Endothelial cell of umbilical vein (primary cell): ENCODE results near the gene CLDN5.

Experiments
- CTCF ChIP-seq, 2 donors: IDR thresholded peaks; 1 replicate in 1 of 2; 2 replicates in 1 of 2; pipeline ENCODE4 v1.5.1; 2011; ENCODE audit warnings: low read length in 2 of 2, mild to moderate bottlenecking in 2 of 2, moderate library complexity in 2 of 2, control low read depth in 1 of 2, inconsistent platforms in 1 of 2, low read depth in 1 of 2; ENCODE audit not compliant: insufficient read depth in 1 of 2; ENCODE audit errors: extremely low read depth in 1 of 2
- EZH2 ChIP-seq: IDR thresholded peaks from 2 replicates; pipeline ENCODE4 v1.6.1; 2012; ENCODE audit warnings: borderline replicate concordance, low read depth, mild to moderate bottlenecking, moderate library complexity, low read length, inconsistent platforms; ENCODE audit not compliant: severe bottlenecking
- JUN ChIP-seq: IDR thresholded peaks from 2 replicates; pipeline ENCODE4 v1.6.1; 2011; ENCODE audit warnings: borderline replicate concordance, low read depth; ENCODE audit not compliant: insufficient read length, insufficient read depth
- MAX ChIP-seq: IDR thresholded peaks from 2 replicates; pipeline ENCODE4 v1.6.1; 2011; ENCODE audit not compliant: insufficient read depth, insufficient read length
- MYC ChIP-seq: IDR thresholded peaks from one replicate; pipeline ENCODE4 v1.6.1; 2011; ENCODE audit warnings: mild to moderate bottlenecking, low read depth, low read length
- POLR2A ChIP-seq: IDR thresholded peaks from 2 replicates; pipeline ENCODE4 v1.6.1; 2012; ENCODE audit warnings: low read depth, mild to moderate bottlenecking, control low read depth, low read length
- POLR2AphosphoS5 ChIP-seq: IDR thresholded peaks from 2 replicates; pipeline ENCODE4 v1.6.1; 2012; ENCODE audit warnings: low read depth, mild to moderate bottlenecking, control low read depth, low read length, moderate library complexity; ENCODE audit not compliant: insufficient read depth

- TF ChIP-seq CTCF (IDR thresholded peaks at IDR 0.05; ENCODE audit: extremely low read depth in 1 of 2, insufficient read depth in 1 of 2, low read depth in 1 of 2, low read length in 2 of 2) (no peak), POLR2AphosphoS5 (peak; percentile 68), MAX (no peak), EZH2 (no peak), POLR2A (peak; percentile 48), JUN (no peak), MYC (no peak)
Measured at GRCh38 chr22:19523240-19524169, 705 bp downstream of the CLDN5 start.
